ENCODE measurements around the gene PGLYRP4. TPM values are rescaled to one million over a fixed set of nuclear protein-coding genes. Genes with fewer than 3 reads are reported as not detected.

PGLYRP4 gene
- total RNA-seq, 2 experiments from 2014 or later: not detected

GRCh38 chr1:153368495-153368894 lies 19.9 kb upstream of the PGLYRP4 start:
- CTCF ChIA-PET: interaction anchor here (0.8 kb wide), 1 partner anchor 15 kb away, joined by 3 read pairs; no protein-coding TSS in a partner anchor
- Mint-ChIP-seq H3K4me3 (no peak overlapping the region), H3K4me1 (no peaks in the 10 kb centered on the region), H3K36me3 (no peaks in the 10 kb centered on the region), H3K27me3 (peaks cover 18% of the 10 kb centered on the region), H3K9me3 (ENCODE audit: low read depth) (no peaks in the 10 kb centered on the region), H3K27ac (no peak overlapping the region)
- no peak for ATAC-seq
- no peak for DNase-seq

GRCh38 chr1:153367090-153367489 lies 18.4 kb upstream of the PGLYRP4 start:
- Mint-ChIP-seq H3K36me3 (no peaks in the 10 kb centered on the region), H3K27me3 (peaks cover 22% of the 10 kb centered on the region), H3K27ac (no peak overlapping the region), H3K4me1 (no peaks in the 10 kb centered on the region), H3K9me3 (ENCODE audit: low read depth) (no peaks in the 10 kb centered on the region), H3K4me3 (no peak overlapping the region)
- no peak for DNase-seq
- CTCF ChIA-PET: no interaction called here
- no peak for ATAC-seq

GRCh38 chr1:153366261-153366660 lies 17.6 kb upstream of the PGLYRP4 start:
- no peak overlapping the region for H3K4me3 Mint-ChIP-seq
- no peaks in the 10 kb centered on the region for H3K36me3 Mint-ChIP-seq
- no peaks in the 10 kb centered on the region for H3K4me1 Mint-ChIP-seq
- CTCF ChIA-PET: no interaction called here
- DNase-seq (no peak), ATAC-seq (no peak)
- no peaks in the 10 kb centered on the region for H3K9me3 Mint-ChIP-seq (ENCODE audit: low read depth)
- peaks cover 22% of the 10 kb centered on the region for H3K27me3 Mint-ChIP-seq
- H3K27ac Mint-ChIP-seq: no peak overlapping the region

GRCh38 chr1:153365696-153366095 lies 17.1 kb upstream of the PGLYRP4 start:
- peaks cover 22% of the 10 kb centered on the region for H3K27me3 Mint-ChIP-seq
- CTCF ChIA-PET: interaction anchor here (0.7 kb wide), 1 partner anchor 13 kb away, joined by 3 read pairs; no protein-coding TSS in a partner anchor
- H3K4me1 Mint-ChIP-seq: no peaks in the 10 kb centered on the region

GRCh38 chr1:153364766-153365666 lies 16.4 kb upstream of the PGLYRP4 start:
- ATAC-seq (no peak), DNase-seq (no peak)
- CTCF ChIA-PET: interaction anchor here (0.7 kb wide), 1 partner anchor 13 kb away, joined by 3 read pairs; no protein-coding TSS in a partner anchor
- no peaks in the 10 kb centered on the region for H3K9me3 Mint-ChIP-seq (ENCODE audit: low read depth)
- H3K27ac Mint-ChIP-seq: no peak overlapping the region
- peaks cover 19% of the 10 kb centered on the region for H3K27me3 Mint-ChIP-seq
- no peak overlapping the region for H3K4me3 Mint-ChIP-seq
- H3K4me1 Mint-ChIP-seq: no peaks in the 10 kb centered on the region
- H3K36me3 Mint-ChIP-seq: no peaks in the 10 kb centered on the region

More at GRCh38 chr1:153365696-153366095, 17.1 kb upstream of the PGLYRP4 start:
- Mint-ChIP-seq H3K4me3 (no peak overlapping the region), H3K9me3 (ENCODE audit: low read depth) (no peaks in the 10 kb centered on the region), H3K36me3 (no peaks in the 10 kb centered on the region), H3K27ac (no peak overlapping the region)
- no peak for ATAC-seq
- DNase-seq: no peak

GRCh38 chr1:153364156-153364555 lies 15.5 kb upstream of the PGLYRP4 start:
- Mint-ChIP-seq H3K27me3 (peaks cover 14% of the 10 kb centered on the region), H3K9me3 (ENCODE audit: low read depth) (no peaks in the 10 kb centered on the region), H3K36me3 (no peaks in the 10 kb centered on the region), H3K27ac (no peak overlapping the region), H3K4me1 (no peaks in the 10 kb centered on the region), H3K4me3 (no peak overlapping the region)
- CTCF ChIA-PET: no interaction called here
- no peak for ATAC-seq
- DNase-seq: no peak

GRCh38 chr1:153363641-153364040 lies 15.0 kb upstream of the PGLYRP4 start:
- Mint-ChIP-seq H3K9me3 (ENCODE audit: low read depth) (no peaks in the 10 kb centered on the region), H3K27me3 (peaks cover 14% of the 10 kb centered on the region), H3K4me3 (no peak overlapping the region), H3K27ac (no peak overlapping the region), H3K4me1 (no peaks in the 10 kb centered on the region), H3K36me3 (no peaks in the 10 kb centered on the region)
- DNase-seq (no peak), ATAC-seq (no peak)
- CTCF ChIA-PET: no interaction called here

GRCh38 chr1:153362187-153362775 lies 13.6 kb upstream of the PGLYRP4 start:
- CTCF ChIA-PET: interaction anchor here (1.0 kb wide), 1 partner anchor 10 kb away, joined by 4 read pairs; no protein-coding TSS in a partner anchor
- Mint-ChIP-seq H3K4me3 (no peak overlapping the region), H3K9me3 (ENCODE audit: low read depth) (no peaks in the 10 kb centered on the region), H3K4me1 (peaks cover 5% of the 10 kb centered on the region), H3K27me3 (peaks cover 14% of the 10 kb centered on the region), H3K36me3 (no peaks in the 10 kb centered on the region), H3K27ac (no peak overlapping the region)
- no peak for ATAC-seq
- no peak for DNase-seq

GRCh38 chr1:153361480-153362109 lies 13.0 kb upstream of the PGLYRP4 start:
- peaks cover 14% of the 10 kb centered on the region for H3K27me3 Mint-ChIP-seq
- no peak for ATAC-seq

GRCh38 chr1:153360592-153361479 lies 12.2 kb upstream of the PGLYRP4 start:
- CTCF ChIA-PET: no interaction called here
- Mint-ChIP-seq H3K4me3 (no peak overlapping the region), H3K36me3 (no peaks in the 10 kb centered on the region), H3K9me3 (ENCODE audit: low read depth) (no peaks in the 10 kb centered on the region), H3K4me1 (peaks cover 7% of the 10 kb centered on the region), H3K27ac (no peak overlapping the region), H3K27me3 (peaks cover 13% of the 10 kb centered on the region)
- ATAC-seq: no peak
- peak; percentile 16 for DNase-seq

More at GRCh38 chr1:153361480-153362109, 13.0 kb upstream of the PGLYRP4 start:
- no peak for DNase-seq
- Mint-ChIP-seq H3K9me3 (ENCODE audit: low read depth) (no peaks in the 10 kb centered on the region), H3K27ac (no peak overlapping the region), H3K36me3 (no peaks in the 10 kb centered on the region), H3K4me1 (peaks cover 7% of the 10 kb centered on the region), H3K4me3 (no peak overlapping the region)
- CTCF ChIA-PET: interaction anchor here (1.0 kb wide), 1 partner anchor 9 kb away, joined by 4 read pairs; no protein-coding TSS in a partner anchor

- no peak for DNase-seq
- Mint-ChIP-seq H3K36me3 (no peaks in the 10 kb centered on the region), H3K4me1 (peaks cover 7% of the 10 kb centered on the region), H3K4me3 (no peak overlapping the region), H3K9me3 (ENCODE audit: low read depth) (no peaks in the 10 kb centered on the region), H3K27ac (no peak overlapping the region), H3K27me3 (peaks cover 13% of the 10 kb centered on the region)
- ATAC-seq: no peak
- CTCF ChIA-PET: no interaction called here
These were observed 11.5 kb upstream of the PGLYRP4 start for GRCh38 chr1:153360190-153360589.

- no peak overlapping the region for H3K4me3 Mint-ChIP-seq
- peaks cover 7% of the 10 kb centered on the region for H3K4me1 Mint-ChIP-seq
- CTCF ChIA-PET: no interaction called here
- no peak for ATAC-seq
- DNase-seq: no peak
- no peaks in the 10 kb centered on the region for H3K9me3 Mint-ChIP-seq (ENCODE audit: low read depth)
- H3K27me3 Mint-ChIP-seq: peaks cover 11% of the 10 kb centered on the region
- H3K36me3 Mint-ChIP-seq: no peaks in the 10 kb centered on the region
- H3K27ac Mint-ChIP-seq: no peak overlapping the region
These were observed 10.6 kb upstream of the PGLYRP4 start for GRCh38 chr1:153359241-153359640.

- Mint-ChIP-seq H3K9me3 (ENCODE audit: low read depth) (no peaks in the 10 kb centered on the region), H3K27me3 (peaks cover 11% of the 10 kb centered on the region), H3K4me1 (peaks cover 7% of the 10 kb centered on the region), H3K4me3 (no peak overlapping the region), H3K36me3 (no peaks in the 10 kb centered on the region), H3K27ac (no peak overlapping the region)
- ATAC-seq: no peak
- no peak for DNase-seq
- CTCF ChIA-PET: interaction anchor here (2.3 kb wide), 1 partner anchor 136 kb away, joined by 11 read pairs; no protein-coding TSS in a partner anchor
These were observed 10.0 kb upstream of the PGLYRP4 start for GRCh38 chr1:153358691-153358975.
